ENCODE measurements around the gene PRR23C.

Gene PRR23C

GRCh38 chr3:139005356-139005993 is 39.2 kb downstream of the PRR23C start:
- no peak for TF ChIP-seq CTCF (IDR thresholded peaks at IDR 0.05; ENCODE audit: extremely low read depth, insufficient read depth, missing control alignments)
- in situ Hi-C loops (cut with MboI; ENCODE audit: low pct_unique_long_range_greater_than_20kb, low sequenced_read_pairs, unreplicated experiment): no loop called here

GRCh38 chr3:138995706-138996105 is 49.0 kb downstream of the PRR23C start:
- in situ Hi-C loops (cut with MboI; ENCODE audit: low pct_unique_long_range_greater_than_20kb, low sequenced_read_pairs, unreplicated experiment): no loop called here
- no peak for DNase-seq (ENCODE audit: low spot score)
- no peak for TF ChIP-seq CTCF (IDR thresholded peaks at IDR 0.05; ENCODE audit: extremely low read depth, insufficient read depth, missing control alignments)

More at GRCh38 chr3:139005356-139005993, 39.2 kb downstream of the PRR23C start:
- no peak for DNase-seq (ENCODE audit: low spot score)
